RKO (cell line): ENCODE results near the gene TRH.
"Not testable (repeated sequence)": the region's sequence is repeated elsewhere in the genome, so short reads cannot be mapped to it uniquely, and the experiment has no call there.

Experiments used
- DNase-seq: peaks from one replicate; pipeline ENCODE4 v3.0.0-alpha.2; 2016; ENCODE audit warnings: low spot score

The TRH gene

GRCh38 chr3:130010556-130010955 is 36.0 kb downstream of the TRH start:
- DNase-seq: no peak

- DNase-seq: not testable (repeated sequence)
These were observed 37.6 kb downstream of the TRH start for GRCh38 chr3:130012108-130012507.

- DNase-seq: not testable (repeated sequence)
These were observed 38.7 kb downstream of the TRH start for GRCh38 chr3:130013246-130013645.

GRCh38 chr3:130014526-130014925 is 40.0 kb downstream of the TRH start:
- no peak for DNase-seq

- DNase-seq: not testable (repeated sequence)
These were observed 43.1 kb downstream of the TRH start for GRCh38 chr3:130017661-130018060.

- DNase-seq: not testable (repeated sequence)
These were observed 51.8 kb downstream of the TRH start for GRCh38 chr3:130026146-130026829.

GRCh38 chr3:130027437-130027836 is 52.9 kb downstream of the TRH start:
- not testable (repeated sequence) for DNase-seq
